Measurements from ENCODE around the gene SUPT4H1. TPM values are rescaled to one million over a fixed set of nuclear protein-coding genes. Genes with fewer than 3 reads are reported as not detected.

SUPT4H1 gene
- total and polyA plus RNA-seq, 2 donors (not counting 1 experiment from before 2014, with no cell fraction given): 30.2 to 60.1 TPM

DNA sequence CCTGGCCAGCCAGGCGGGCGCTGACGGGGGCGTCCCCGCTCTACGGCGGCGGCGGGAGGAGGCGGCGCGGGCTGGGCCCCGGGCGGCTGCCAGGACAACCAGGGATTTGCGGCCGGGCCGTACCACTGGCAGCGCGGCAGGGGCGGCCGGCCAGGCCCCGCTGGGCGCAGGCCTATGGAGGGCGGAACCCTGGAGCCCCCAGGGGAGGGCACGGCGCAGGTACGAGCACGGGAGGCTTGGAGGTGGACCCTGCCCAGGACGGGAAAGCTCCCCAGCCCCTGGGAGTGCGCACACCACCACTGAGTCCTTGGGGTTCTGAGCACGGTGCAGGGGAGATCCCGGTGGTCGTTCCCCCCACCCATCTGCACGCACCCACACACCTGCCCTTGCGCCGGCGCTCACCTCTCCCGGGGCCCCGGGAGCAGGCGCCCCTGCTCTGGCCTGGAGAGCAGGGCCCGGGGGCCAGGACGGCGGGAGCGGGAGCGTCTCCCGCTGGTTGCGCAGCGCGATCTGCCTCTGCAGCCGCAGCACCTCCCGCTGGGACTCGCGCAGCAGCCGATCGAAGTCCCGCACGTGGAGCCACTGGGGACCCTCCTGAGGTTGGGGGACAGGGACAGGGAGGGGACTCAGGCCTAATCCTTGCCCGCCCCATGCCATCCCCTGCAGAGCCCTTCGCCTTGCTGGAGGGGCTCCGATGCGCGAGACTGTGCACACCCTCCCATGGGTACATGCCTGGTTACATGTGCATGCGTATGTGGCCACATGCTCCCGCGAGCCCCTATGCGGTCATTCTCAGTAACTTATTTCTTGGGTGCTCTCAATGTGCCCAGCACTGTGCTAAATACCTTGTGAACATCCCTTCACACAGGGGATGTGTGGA lies 27.4 kb downstream of the SUPT4H1 start:
- intact Hi-C loops (cut with micrococcal nuclease): no loop called here
- ChIA-PET POLR2A (interaction anchor here (0.7 to 19.3 kb wide), 4 partner anchors 8 to 17 kb away, joined by 3 to 663 read pairs (median 24); no protein-coding TSS in a partner anchor), CTCF (interaction anchor here (1.3 to 17.9 kb wide), 4 partner anchors 17 to 93 kb away, joined by 4 to 587 read pairs (median 16); partner anchors contain the start of genes RNF43 and SUPT4H1)
- ATAC-seq (ENCODE audit: low read depth): peak; percentile 8
- no peak overlapping the region for H3K27ac ChIP-seq (ENCODE audit: low read length in 2 of 2)
- H3K27ac Mint-ChIP-seq: peak overlapping the region; percentile 62
- H3K4me2 ChIP-seq (replicated peaks; ENCODE audit: low read depth, low read length, poor library complexity, severe bottlenecking): peak overlapping the region; percentile 87
- no peak for TF ChIP-seq EZH2 (IDR thresholded peaks at IDR 0.05; ENCODE audit: borderline replicate concordance, insufficient read depth, low read depth, low read length, poor library complexity, severe bottlenecking)
- TF ChIP-seq, protein P1, sequence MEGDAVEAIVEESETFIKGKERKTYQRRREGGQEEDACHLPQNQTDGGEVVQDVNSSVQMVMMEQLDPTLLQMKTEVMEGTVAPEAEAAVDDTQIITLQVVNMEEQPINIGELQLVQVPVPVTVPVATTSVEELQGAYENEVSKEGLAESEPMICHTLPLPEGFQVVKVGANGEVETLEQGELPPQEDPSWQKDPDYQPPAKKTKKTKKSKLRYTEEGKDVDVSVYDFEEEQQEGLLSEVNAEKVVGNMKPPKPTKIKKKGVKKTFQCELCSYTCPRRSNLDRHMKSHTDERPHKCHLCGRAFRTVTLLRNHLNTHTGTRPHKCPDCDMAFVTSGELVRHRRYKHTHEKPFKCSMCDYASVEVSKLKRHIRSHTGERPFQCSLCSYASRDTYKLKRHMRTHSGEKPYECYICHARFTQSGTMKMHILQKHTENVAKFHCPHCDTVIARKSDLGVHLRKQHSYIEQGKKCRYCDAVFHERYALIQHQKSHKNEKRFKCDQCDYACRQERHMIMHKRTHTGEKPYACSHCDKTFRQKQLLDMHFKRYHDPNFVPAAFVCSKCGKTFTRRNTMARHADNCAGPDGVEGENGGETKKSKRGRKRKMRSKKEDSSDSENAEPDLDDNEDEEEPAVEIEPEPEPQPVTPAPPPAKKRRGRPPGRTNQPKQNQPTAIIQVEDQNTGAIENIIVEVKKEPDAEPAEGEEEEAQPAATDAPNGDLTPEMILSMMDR (IDR thresholded peaks at IDR 0.05): no peak
- peak overlapping the region; percentile 55 for H3K9ac ChIP-seq (ENCODE audit: low read length)
- H3K9me3 Mint-ChIP-seq (ENCODE audit: insufficient read depth): no peaks in the 10 kb centered on the region
- peaks cover 20% of the 10 kb centered on the region for H3K79me2 ChIP-seq (ENCODE audit: control insufficient read depth, insufficient read depth, low read length)
- peak overlapping the region; percentile 76 for H3K4me3 Mint-ChIP-seq
- no peaks in the 10 kb centered on the region for H3K27me3 ChIP-seq (replicated peaks in 1 of 4; ENCODE audit: control extremely low read depth in 1 of 4, control insufficient read depth in 3 of 4, insufficient read depth in 4 of 4, low read length in 3 of 4)
- H3K4me1 Mint-ChIP-seq: peaks cover 52% of the 10 kb centered on the region
- peak overlapping the region; percentile 78 for H2AFZ ChIP-seq (ENCODE audit: insufficient read depth, low read depth, low read length, poor library complexity, severe bottlenecking)
- peaks cover 18% of the 10 kb centered on the region for H4K20me1 ChIP-seq (ENCODE audit: control insufficient read depth, insufficient read depth, low read length, poor library complexity, severe bottlenecking)
- H3K4me3 ChIP-seq (ENCODE audit: control extremely low read depth in 1 of 5, extremely low read depth in 1 of 5, insufficient read depth in 1 of 5, low read depth in 2 of 5, low read length in 4 of 5): peak overlapping the region in 4 of 5 experiments; percentile 22 to 63 (median 51)
- H3K4me1 ChIP-seq (ENCODE audit: control insufficient read depth in 2 of 2, insufficient read depth in 2 of 2, low read length in 2 of 2): peaks cover 32 to 56% of the 10 kb centered on the region in 2 donors
- H3K27me3 Mint-ChIP-seq: no peaks in the 10 kb centered on the region
- H3K9me3 ChIP-seq (ENCODE audit: control extremely low read depth in 1 of 3, control insufficient read depth in 2 of 3, insufficient read depth in 1 of 3, low read length in 2 of 3): no peaks in the 10 kb centered on the region
- 13% methylated on average over 66 of the region's 66 CpGs for WGBS (ENCODE audit: insufficient coverage)
- DNase-seq: peak; percentile 46
- H3K36me3 ChIP-seq (replicated peaks in 1 of 2; ENCODE audit: control extremely low read depth in 1 of 2, control insufficient read depth in 1 of 2, extremely low read depth in 1 of 2, insufficient read depth in 2 of 2, low read length in 1 of 2): peaks cover 0 to 4% of the 10 kb centered on the region in 2 experiments

DNA sequence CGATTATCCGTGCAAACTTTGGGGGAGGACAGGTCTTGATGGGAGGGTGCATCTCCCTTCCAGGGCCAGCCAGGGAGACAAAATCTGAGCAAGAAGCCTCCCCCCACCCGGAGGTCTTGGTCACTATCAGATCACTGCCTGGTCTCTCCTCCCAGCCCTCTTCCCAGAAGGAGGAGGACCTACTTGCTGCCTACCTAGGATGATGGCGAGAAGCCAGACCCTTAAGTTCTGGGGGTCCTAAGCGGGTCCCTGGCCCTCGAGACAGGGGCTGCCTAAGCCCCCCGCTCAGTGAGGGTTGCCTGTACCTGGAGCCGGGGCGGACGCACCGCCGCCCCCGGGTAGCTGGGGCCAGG lies 28.0 kb downstream of the SUPT4H1 start:
- H3K9me3 ChIP-seq (ENCODE audit: control extremely low read depth in 1 of 3, control insufficient read depth in 2 of 3, insufficient read depth in 1 of 3, low read length in 2 of 3): no peaks in the 10 kb centered on the region
- TF ChIP-seq, protein P1 (IDR thresholded peaks at IDR 0.05): no peak
- TF ChIP-seq EZH2 (IDR thresholded peaks at IDR 0.05; ENCODE audit: borderline replicate concordance, insufficient read depth, low read depth, low read length, poor library complexity, severe bottlenecking): no peak
- H4K20me1 ChIP-seq (ENCODE audit: control insufficient read depth, insufficient read depth, low read length, poor library complexity, severe bottlenecking): peaks cover 12% of the 10 kb centered on the region
- intact Hi-C loops (cut with micrococcal nuclease): no loop called here
- peak overlapping the region; percentile 37 for H3K4me3 Mint-ChIP-seq
- DNase-seq (peak; percentile 26), ATAC-seq (ENCODE audit: low read depth) (no peak)
- WGBS (ENCODE audit: insufficient coverage): 26% methylated on average over 10 of the region's 13 CpGs
- no peaks in the 10 kb centered on the region for H3K27me3 Mint-ChIP-seq
- peak overlapping the region; percentile 55 for H3K9ac ChIP-seq (ENCODE audit: low read length)
- H3K27ac ChIP-seq (ENCODE audit: low read length in 2 of 2): no peak overlapping the region
- H3K4me2 ChIP-seq (replicated peaks; ENCODE audit: low read depth, low read length, poor library complexity, severe bottlenecking): peak overlapping the region; percentile 87
- POLR2A ChIA-PET: interaction anchor here (0.7 to 19.3 kb wide), 4 partner anchors 9 to 42 kb away, joined by 3 to 663 read pairs (median 4); no protein-coding TSS in a partner anchor
- H3K9me3 Mint-ChIP-seq (ENCODE audit: insufficient read depth): no peaks in the 10 kb centered on the region
- H3K4me1 ChIP-seq (ENCODE audit: control insufficient read depth in 2 of 2, insufficient read depth in 2 of 2, low read length in 2 of 2): peaks cover 29 to 50% of the 10 kb centered on the region in 2 donors
- peak overlapping the region; percentile 78 for H2AFZ ChIP-seq (ENCODE audit: insufficient read depth, low read depth, low read length, poor library complexity, severe bottlenecking)
- peaks cover 22% of the 10 kb centered on the region for H3K79me2 ChIP-seq (ENCODE audit: control insufficient read depth, insufficient read depth, low read length)
- H3K27me3 ChIP-seq (replicated peaks in 1 of 4; ENCODE audit: control extremely low read depth in 1 of 4, control insufficient read depth in 3 of 4, insufficient read depth in 4 of 4, low read length in 3 of 4): no peaks in the 10 kb centered on the region
- H3K4me1 Mint-ChIP-seq: peaks cover 46% of the 10 kb centered on the region
- H3K36me3 ChIP-seq (replicated peaks in 1 of 2; ENCODE audit: control extremely low read depth in 1 of 2, control insufficient read depth in 1 of 2, extremely low read depth in 1 of 2, insufficient read depth in 2 of 2, low read length in 1 of 2): no peaks in the 10 kb centered on the region
- no peak overlapping the region for H3K27ac Mint-ChIP-seq
- H3K4me3 ChIP-seq (ENCODE audit: control extremely low read depth in 1 of 5, extremely low read depth in 1 of 5, insufficient read depth in 1 of 5, low read depth in 2 of 5, low read length in 4 of 5): peak overlapping the region in 2 of 5 experiments; percentile 49 to 63
- CTCF ChIA-PET: interaction anchor here (1.7 to 17.9 kb wide), 2 partner anchors 18 to 93 kb away, joined by 5 to 587 read pairs; partner anchors contain the start of gene RNF43
